NK-92 (cell line): ENCODE measurements around the gene KCNK17.
"Not testable (repeated sequence)": the region's sequence is repeated elsewhere in the genome, so short reads cannot be mapped to it uniquely, and the experiment has no call there.

ENCODE experiments used
- DNase-seq: peaks from one replicate; lab custom pipeline; 2025; ENCODE audit not compliant: unreplicated experiment; lab: John Stamatoyannopoulos, UW

KCNK17 gene

DNA sequence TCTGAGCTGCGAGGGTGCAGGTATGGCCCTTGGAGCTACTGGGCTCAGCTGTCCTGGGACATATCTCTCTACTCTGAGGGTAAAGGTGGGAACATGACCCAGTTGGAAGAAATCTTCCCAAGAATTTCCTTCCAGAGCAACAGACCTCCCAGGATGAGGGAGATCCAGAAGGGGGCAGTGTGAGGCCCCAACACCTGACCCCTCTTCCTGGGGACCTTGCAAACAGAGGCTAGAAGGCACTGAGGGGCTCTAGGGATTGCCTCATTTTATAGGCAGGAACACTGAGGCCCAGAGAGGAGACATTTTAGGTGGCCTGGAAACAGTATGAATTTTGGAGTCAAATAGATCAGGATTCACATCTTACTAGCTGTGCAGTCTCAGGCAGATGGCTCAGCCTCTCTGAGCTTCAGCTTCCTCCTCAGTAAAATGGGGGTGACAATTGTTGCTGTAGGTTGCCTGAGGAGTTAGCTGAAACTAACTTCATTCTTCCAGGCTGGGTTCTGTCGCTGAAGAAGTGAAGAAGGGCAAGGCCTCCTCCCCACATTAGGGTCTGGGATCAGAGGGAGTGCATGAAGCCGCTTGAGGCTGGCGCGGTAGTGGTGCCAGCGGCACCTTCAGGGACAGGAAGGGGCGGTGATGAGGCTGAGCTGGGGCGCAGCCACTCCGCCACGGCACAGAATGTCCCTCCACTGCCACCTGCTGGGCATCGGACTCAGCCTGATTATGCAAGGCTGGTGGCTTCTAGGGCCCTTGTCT is 11.4 kb downstream of the KCNK17 start:
- DNase-seq, result no peak

DNA sequence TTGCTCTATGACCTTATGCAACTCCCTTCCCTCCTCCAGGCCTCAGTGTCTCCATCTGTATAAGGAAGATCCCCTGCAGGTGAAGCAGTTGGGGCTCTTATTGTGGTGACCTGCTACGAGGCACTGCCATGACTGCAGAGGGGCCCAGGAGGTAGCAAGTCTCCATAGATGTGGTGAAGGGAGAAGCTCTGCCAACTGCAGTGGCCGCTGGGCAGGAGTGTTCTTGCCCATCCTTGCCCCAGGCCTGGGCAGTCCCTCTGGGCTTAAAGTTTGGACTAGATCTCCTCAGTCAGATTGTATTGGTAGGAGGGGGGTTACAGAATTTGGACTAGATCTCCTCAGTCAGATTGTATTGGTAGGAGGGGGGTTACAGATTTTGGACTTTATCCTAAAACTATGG is 12.2 kb downstream of the KCNK17 start:
- no peak for DNase-seq

DNA sequence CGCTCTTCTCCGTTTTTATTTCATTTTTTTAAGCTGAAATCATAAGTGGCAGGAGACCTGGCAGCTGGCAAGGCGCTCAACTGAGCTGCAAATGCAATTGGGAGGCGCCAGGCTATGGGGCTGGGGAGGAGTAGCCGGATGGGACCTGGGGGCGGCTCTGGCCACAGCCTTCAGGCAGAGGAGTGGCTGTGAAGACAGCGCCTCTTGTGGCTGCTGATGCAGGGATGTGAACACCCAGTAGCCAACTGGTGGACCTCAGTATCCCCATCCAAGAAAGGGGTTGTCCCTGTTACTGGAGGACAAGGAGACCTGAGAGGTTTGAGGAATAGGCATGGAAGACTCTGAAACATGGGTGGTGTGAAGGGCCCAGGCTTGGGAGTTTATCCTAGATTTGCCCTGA is 12.6 kb downstream of the KCNK17 start:
- no peak for DNase-seq

DNA sequence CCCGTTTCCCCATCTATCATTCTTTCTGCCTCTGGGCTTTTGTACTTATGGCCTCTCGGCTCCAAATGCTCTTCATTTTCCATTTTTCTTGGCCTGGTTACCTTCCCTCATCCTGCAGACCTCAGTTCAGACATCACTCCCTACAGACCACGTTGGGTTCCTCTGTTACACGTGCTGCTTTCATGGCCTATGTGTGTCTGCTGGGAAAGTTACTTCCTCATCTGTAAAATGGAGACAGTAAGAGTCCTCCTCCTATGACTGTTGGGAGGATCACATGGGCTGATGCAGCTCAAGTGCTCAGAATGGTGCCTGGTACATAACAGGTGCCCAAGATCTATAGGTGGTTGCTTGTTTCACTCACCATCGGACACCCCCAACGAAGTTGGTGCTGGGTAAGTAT is 13.5 kb downstream of the KCNK17 start:
- DNase-seq, result no peak

DNA sequence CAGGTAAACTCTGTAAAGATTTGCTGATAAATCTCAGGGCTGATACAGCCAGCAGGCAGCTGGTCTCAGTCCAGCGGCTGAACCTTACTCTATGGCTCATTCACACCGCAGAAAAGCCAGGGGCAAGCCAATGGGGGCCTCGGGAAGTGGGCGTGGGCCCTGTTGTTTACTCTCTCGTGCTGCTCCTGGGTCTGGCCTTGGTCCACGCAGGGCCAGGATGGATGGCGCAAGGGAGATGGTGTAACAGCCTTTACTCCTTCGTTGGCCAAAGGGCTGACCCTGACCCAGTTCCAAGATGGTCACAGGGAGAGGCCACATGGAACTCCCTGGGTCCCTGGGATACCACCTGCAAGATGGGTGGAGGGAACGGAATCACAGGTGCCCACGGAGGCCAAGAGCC is 16.2 kb downstream of the KCNK17 start:
- no peak for DNase-seq

DNA sequence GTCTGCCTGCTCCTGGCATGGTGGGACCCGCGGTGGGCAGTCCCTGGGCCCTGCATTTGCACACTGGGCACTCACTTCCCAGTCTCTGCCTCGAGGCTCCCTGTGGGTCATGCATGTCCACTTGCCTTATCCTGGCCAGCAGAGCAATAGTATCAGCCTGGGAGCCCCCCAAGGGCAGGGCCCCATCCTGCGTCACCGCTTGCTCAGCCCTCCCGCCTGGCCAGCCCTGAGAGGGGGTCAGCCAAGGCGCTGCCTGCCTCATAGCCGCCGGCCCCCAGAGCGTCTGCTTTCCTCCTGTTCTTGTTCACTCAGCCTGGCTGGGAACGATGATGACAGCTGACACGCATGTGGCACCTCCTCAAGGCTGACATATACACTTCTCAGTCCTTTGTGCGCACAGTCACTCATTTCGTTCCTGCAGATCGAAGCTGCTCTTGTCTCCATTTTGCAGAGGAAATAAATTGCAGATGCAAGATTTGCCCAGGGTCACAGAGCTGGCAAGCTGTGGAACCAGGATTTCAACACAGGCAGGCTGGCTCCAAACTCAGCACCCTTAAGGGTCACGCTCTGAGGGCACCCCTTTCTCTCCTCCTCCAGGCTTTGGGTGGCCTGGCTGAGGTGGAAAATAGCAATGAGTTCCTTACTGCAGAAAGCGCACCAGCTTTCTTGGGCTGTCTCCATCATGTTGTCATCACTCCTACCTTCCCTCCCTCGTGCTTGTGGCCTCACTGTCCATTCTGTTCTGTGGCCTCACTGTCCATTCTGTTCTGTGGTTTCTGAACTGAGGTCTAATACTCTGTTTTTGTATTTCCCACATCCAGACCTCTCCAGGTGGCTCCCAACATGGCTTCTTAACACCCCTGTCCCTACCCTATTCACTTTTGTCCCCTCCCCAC is 17.2 kb downstream of the KCNK17 start:
- DNase-seq, result no peak

DNA sequence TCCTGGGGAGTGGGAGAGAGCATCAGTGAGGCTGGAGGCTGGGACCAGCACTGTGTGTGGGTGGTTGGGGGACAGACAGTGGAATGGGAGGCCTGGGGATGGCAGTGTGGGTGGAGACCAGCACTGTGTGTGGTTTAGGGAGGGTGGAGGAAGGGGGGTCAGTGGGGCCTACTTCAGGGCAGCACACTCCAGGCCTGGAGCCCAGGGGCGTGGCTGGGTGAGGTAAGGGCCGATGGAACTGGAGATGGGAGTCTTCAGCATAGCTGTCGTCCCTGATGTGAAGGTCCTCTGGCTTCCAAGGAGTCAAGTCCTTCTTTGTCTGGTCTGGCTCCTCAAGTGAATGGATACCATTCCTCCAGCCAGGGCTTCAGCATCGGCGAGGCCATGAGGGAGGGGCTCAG is 18.6 kb downstream of the KCNK17 start:
- DNase-seq, result no peak

DNA sequence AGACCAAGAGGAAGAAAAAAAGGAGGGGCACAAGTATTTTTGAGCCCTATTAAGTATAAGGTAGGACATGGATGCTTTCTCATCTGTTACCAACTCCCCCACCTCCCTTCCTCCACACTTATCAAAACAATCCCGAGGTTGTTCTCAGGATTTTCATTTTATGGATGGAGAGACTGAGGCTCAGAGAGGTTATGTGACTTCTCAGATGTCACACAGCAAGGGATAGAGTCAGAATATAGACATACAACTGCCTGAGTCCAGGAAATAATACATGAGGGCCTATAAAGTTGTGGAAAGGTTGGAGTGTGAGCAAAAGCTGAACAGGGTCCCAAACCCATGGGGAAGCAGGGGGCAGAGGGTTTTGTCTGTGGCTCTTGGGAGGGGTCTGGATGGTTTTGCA is 19.3 kb downstream of the KCNK17 start:
- no peak for DNase-seq

DNA sequence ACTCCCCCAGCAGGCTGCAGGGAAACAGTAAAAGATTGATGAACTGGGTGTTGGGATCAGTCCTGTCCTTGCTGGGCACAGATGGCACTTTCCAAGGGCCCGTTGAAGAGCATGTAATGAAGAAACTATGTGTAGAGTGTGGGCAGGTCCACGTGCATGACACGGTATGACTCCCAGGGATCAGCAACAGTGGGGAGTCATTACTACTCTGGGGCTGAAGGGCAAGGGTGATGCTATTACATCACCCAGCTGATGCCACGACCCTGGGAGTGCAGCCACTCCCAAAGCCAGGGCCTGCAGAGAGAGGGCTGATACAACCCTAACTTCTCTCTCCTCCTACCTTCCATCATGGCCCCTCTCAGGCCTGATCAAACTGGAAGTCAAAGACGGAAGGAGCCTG is 20.1 kb downstream of the KCNK17 start:
- DNase-seq, result no peak

DNA sequence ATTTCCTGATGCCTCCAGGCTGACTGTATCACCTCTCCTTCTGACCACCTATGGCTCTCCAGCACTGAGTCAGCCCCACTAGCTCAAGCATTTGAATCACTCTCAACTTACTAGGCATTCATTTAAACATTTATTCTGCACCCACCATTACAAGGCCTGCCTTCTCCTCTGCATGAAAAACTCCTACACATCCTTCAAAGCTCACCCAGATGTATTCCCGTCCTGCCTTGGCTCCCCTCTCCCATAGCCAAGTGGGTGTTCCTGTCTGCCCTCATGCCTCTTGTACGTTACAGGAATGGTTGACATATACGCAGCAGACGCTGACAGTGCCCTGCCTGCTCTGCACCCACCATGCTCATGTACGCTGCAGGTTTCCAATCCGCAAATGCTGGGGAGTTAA is 21.6 kb downstream of the KCNK17 start:
- no peak for DNase-seq

DNA sequence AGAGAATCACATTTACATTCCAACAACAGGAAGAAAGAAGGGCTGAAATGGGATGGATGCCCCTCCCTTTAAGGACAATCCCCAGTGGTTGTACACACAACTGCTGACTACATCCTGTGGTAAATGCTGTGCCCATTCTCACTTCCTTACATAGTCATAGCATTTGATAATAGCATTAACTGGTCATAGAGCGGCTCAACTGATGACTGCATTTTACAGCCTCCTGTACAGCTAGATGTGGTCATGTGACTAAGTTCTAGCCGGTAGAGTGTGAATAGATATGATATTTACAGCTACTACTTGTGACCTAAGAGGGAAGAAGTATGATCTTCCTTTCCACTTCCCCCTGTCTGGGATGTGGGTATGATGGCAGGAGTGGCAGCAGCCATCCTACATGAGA is 24.7 kb downstream of the KCNK17 start:
- DNase-seq, result no peak

DNA sequence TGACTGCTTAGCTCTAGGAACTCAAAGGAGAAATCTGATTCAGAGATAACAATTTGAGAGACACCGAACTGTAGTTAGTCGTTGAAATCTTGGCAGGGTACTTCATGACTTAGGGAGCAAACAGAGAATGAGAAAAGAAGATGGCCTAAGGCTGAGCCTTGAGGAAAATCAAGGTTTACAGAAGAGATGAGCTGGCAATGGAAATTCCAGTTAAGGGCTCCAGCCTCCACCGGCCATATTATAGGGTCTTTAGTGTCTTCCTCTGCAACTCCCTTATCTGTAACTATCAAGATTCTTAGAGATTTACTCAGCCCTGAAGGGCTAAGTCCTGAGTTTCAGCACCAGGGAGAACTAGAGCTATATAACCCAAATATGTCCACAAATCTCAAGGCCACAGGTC is 26.6 kb downstream of the KCNK17 start:
- DNase-seq, result no peak

DNA sequence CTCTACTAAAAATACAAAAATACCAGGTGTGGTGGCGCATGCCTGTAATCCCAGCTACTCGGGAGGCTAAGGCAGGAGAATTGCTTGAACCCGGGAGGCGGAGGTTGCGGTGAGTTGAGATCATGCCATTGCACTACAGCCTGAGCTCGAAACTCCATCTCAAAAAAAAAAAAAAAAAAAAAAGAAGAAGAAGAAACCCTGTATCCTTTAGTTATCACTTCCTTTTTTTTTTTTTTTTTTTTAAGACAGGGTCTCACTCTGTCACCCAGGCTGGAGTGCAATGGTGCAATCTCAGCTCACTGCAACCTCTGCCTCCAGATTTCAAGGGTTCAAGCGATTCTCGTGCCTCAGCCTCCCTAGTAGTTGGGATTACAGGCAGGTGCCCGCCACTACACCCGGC is 27.6 kb downstream of the KCNK17 start:
- DNase-seq, result not testable (repeated sequence)

DNA sequence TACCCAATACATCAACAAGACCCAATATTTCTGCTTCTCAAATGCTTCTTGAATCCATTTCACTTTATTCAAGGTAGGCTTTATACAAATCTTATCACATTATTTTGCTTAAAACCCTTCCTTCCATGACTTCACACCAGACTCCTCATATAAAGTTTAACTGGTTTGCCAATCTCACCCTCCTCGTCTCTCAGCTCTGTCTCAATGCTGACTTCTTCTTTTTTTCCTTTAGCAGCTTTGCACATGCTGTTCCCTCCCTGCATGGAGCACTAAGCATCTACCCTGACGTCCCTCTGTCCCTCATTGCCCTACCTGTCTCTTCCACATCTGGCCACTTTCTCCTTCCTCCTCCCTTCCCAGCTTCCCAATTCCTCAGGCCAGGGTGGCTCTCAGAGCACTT is 31.4 kb downstream of the KCNK17 start:
- DNase-seq, result no peak

DNA sequence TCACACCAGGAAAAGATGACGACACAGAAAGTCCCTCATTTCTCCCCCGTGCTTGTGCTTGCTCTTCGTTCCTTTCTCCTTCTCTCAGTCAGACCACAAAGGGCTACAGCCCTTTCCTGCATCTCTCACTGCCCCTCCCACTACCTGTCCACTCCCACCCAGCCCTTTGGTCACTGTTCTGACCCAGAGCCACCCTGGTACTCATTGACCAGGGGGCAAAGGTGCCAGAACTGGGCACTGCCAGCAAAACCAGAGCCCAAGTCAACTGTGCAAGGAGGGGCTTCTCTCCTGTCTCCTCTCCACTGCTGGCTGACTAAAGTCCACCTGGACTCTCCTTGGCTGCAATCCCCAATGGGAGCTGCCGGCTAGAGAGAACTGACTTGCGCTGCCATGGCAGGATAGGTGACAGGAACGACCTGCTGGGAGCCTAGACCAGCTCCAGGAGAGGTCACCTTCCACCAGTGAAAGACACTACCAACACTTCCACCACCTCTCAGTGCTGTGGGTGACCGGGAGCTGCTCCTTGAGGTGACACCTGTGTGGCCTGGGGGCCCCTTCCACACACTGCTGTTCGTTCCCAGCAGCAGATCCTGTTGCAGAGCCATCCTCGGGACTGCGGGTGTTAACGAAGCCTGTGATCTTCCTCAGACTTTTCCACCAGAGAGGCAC is 32.8 kb downstream of the KCNK17 start:
- no peak for DNase-seq

DNA sequence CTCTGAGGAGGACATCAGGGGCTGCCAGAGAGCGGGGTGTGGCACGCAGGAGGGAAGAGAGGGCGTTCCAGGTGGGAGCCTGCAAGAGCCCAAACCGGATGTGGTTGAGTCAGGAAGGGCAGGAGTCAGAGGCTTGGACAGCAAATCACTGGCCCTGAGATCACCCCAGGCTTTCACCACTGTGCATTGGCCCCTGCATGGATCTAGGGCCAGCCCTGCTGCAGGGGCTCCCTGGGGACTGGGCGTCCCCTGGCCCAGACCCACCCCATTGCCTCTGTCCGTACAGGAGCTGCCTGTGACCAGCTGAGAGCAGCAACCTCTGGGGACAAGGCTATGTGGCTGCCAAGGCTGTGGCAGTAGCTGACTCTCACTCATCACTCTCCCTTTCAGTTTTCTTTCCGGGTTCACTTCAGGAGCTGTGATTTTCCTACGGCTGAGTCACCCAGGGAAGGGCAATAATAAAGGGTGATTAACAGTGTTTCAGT is 33.9 kb downstream of the KCNK17 start:
- no peak for DNase-seq

DNA sequence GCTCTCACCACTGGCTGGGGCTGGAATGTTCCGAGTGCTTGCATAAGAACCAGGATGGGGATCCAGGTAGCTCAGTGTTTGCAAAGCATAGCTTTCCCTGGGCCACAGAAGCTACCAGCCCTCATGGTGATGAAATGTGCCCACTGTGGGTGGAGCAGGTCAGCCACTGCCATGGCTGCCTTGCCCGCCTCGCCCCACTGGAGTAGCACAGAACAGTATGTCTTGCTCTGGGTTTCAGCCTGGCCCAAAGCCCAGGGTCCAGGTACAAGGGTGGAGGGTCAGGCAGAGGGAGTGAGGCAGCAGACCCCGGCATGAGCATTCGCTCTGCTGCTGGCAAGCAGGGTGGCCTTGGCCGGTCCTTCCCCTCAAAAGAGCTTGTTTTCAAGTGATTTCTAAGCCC is 34.7 kb downstream of the KCNK17 start:
- DNase-seq, result no peak

DNA sequence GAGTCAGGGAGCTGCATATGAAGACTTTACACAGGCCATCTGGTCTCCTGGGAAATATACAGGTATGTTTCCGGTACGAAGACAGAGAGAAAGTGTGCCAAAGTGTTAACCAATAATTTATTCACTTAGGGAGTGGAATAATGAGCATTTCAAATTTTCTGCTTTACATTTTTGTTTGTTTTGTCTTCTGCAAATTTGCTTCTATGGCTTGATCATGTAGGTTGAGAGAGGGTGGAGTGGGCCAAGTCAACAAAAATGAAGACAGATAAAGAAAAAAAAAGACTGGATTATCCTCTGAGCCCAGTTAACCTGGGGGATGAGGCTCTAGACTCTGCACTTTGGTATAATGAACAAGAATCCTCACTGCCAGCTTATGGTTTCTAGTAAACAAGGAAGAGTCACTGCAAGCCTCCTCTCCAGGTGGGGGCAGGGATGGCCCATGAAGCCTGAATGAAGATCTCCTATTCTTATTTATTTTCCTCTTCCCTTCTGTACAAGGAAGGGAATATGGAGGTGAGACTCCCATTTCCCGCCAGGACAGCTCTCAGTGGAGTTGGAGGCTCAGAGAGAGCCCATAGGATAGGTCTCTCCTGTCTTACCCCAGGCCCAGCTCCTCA is 37.7 kb downstream of the KCNK17 start:
- DNase-seq, result no peak

DNA sequence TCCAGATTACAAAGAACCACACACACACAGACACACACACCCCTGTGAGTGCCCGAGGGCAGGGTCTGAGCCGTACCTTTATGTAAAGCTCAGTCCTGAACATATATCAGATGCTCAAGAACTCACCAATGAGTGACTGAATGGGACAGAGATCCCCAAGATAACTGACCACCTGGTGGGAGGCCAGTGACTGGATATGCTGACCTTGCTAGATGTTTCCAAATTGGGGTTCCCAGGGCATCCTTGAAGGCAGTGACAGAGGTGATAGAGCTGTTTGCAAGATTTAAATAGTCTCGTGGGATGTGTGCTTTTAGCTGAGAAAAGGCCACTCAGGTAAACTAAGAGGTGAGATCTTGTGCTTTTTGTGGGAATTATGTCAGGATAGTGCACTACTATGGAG is 39.3 kb downstream of the KCNK17 start:
- no peak for DNase-seq

DNA sequence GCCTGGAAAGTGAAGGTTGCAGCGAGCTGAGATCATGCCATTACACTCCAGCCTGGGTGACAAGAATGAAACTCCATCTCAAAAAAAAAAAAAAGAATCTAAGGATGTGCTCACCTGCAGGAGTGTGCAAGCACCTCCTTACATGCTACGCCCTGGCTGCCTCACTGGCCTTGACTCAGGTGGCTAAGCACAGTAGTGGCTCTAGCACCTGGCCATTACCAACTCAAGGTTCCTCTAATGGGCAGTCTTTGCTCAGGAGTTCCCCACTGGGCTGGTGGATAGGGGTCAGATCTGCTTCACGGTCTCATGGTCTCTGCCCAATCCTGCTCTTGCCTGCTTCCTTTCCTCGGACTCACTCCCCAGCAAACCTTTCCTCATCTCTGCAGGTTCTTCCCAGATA is 39.7 kb downstream of the KCNK17 start:
- DNase-seq, result no peak

DNA sequence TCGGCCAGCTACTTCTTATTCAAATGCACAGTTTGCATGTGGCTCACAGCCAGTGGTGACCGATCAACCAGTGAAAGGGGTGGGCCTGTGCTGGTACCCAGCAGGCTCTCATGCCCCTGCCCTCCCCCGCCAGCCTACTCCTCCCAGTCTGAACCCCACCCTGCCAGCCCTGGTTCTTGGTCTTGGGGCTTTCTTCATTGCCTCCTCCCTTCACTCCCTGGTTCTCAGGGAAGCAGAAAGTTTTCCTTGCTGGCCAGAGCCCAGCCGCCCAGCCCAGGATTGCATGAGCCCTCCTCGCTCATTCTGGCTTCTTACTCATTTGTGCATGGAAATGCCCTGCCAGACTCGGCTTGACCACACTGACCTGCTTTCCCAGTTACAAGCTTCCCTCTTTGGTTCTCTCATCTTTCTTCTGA is 40.8 kb downstream of the KCNK17 start:
- no peak for DNase-seq
